ENCODE results near the gene EFCAB9. TPM values are rescaled to one million over a fixed set of nuclear protein-coding genes. Genes with fewer than 3 reads are reported as not detected.

Gene EFCAB9
- total and polyA plus RNA-seq, 2 of the 8 experiments (the other 6 are each of a cell fraction or from before 2014, with no cell fraction given) = not detected

Small RNAs within 50 kb of the gene (small RNA-seq; reads per million reads assigned to genes)
- not detected for gene RF00191 (ENCODE audit: insufficient read depth)

Other genes with a start within 250 kb of the EFCAB9 start
- gene FBXW11, start 187.5 kb upstream of the EFCAB9 start, total RNA-seq (2021; fragmentation: NEBNext Ultra II Directional; extraction: Animal tissue kit (Norgen Biotek cat#: 25700)) = 75.6 and 77.2 TPM in 2 replicates
- 41.1 and 45.0 TPM in 2 replicates for gene FBXW11, start 187.5 kb upstream of the EFCAB9 start, polyA plus RNA-seq (2011; rRNA removed)
- gene STK10, start 5.9 kb upstream of the EFCAB9 start, total RNA-seq (2021; fragmentation: NEBNext Ultra II Directional; extraction: Animal tissue kit (Norgen Biotek cat#: 25700)) = 20.8 and 21.4 TPM in 2 replicates
- gene STK10, start 5.9 kb upstream of the EFCAB9 start, polyA plus RNA-seq (2011; rRNA removed) = 10.5 and 11.2 TPM in 2 replicates
- gene UBTD2, start 89.6 kb downstream of the EFCAB9 start, total RNA-seq (2021; fragmentation: NEBNext Ultra II Directional; extraction: Animal tissue kit (Norgen Biotek cat#: 25700)) = 38.4 and 39.2 TPM in 2 replicates
- gene UBTD2, start 89.6 kb downstream of the EFCAB9 start, polyA plus RNA-seq (2011; rRNA removed) = 9.4 and 14.5 TPM in 2 replicates

Measured in H1 (cell line).